Small intestine (tissue), 7 donors: ENCODE measurements around the gene SSH3. TPM values are rescaled to one million over a fixed set of nuclear protein-coding genes. Genes with fewer than 3 reads are reported as not detected.

Experiments
- DNase-seq, 2 donors: peaks; one replicate each; pipeline versions ENCODE4 v3.0.0 to v3.0.0-alpha.2; 2013
- FAIRE-seq: peaks from 2 replicates; lab custom pipeline; 2012; peaks lifted over from hg19 to GRCh38; lab: Jason Lieb, UNC
- H3K27ac ChIP-seq, 3 donors: one replicate each; pipeline ENCODE4 v1.5.1; 2013; ENCODE audit warnings: low read length in 2 of 3, mild to moderate bottlenecking in 2 of 3, control low read depth in 1 of 3, inconsistent platforms in 1 of 3, low read depth in 1 of 3, moderate library complexity in 1 of 3
- H3K27me3 ChIP-seq, 3 donors: one replicate each; pipeline ENCODE4 v1.6.1; 2013; ENCODE audit warnings: low read length in 3 of 3, inconsistent platforms in 1 of 3; ENCODE audit not compliant: control insufficient read depth in 3 of 3, insufficient read depth in 3 of 3
- H3K36me3 ChIP-seq, 3 donors: one replicate each; pipeline ENCODE4 v1.6.1; 2013; ENCODE audit warnings: low read length in 3 of 3, inconsistent platforms in 1 of 3, low read depth in 1 of 3, mild to moderate bottlenecking in 1 of 3, moderate library complexity in 1 of 3; ENCODE audit not compliant: control insufficient read depth in 3 of 3, insufficient read depth in 2 of 3
- H3K4me1 ChIP-seq, 3 donors: one replicate each; pipeline ENCODE4 v1.6.1; 2013; ENCODE audit warnings: low read length in 2 of 3, inconsistent platforms in 1 of 3, low read depth in 1 of 3, mild to moderate bottlenecking in 1 of 3, moderate library complexity in 1 of 3; ENCODE audit not compliant: control insufficient read depth in 3 of 3, insufficient read depth in 2 of 3
- H3K4me3 ChIP-seq, 3 donors: one replicate each; pipeline ENCODE4 v1.5.1; 2013; ENCODE audit warnings: low read length in 3 of 3, control low read depth in 1 of 3, inconsistent platforms in 1 of 3, low read depth in 1 of 3, mild to moderate bottlenecking in 1 of 3, moderate library complexity in 1 of 3
- H3K9me3 ChIP-seq, 2 donors: one replicate each; pipeline ENCODE4 v1.6.1; 2013; ENCODE audit warnings: low read depth in 1 of 2, low read length in 1 of 2; ENCODE audit not compliant: control insufficient read depth in 2 of 2, insufficient read depth in 1 of 2
- WGBS, 3 donors: extraction: QIAGEN DNeasy Blood & Tissue Kit; methylation state at CpG; one replicate each; pipeline ENCODE4 v1.1.7; 2013; 5-methylcytosine and 5-hydroxymethylcytosine counted together
- polyA plus RNA-seq, 4 donors: library from polyadenylated mRNA; stranded (reverse) in 3 of 4; unstranded in 1 of 4; fragments of 200-250 nt in 3 of 4; fragments of 120-200 nt in 1 of 4; gene quantifications; one replicate each; pipeline versions ENCODE4 v1.2.1 to v1.2.3, GENCODE V29; 2013
- donor health status: healthy with polysubstance abuse.
- donor health status: control.
- donor health status: control.
- donor health status: Bipolar disorder and iron deficiency.
- donor health status: healthy.

SSH3 gene
- polyA plus RNA-seq, 4 donors, result 27.5 to 55.2 (median 32.7) TPM

- 90 to 92% (median 92%) methylated on average over 14 of the region's 14 CpGs for WGBS, 3 donors
- Histone ChIP-seq H3K4me3 (no peak overlapping the region), H3K4me1 (peaks cover 0 to 17% (median 2%) of the 10 kb centered on the region in 3 donors), H3K36me3 (peaks cover 5 to 69% (median 11%) of the 10 kb centered on the region in 3 donors), H3K27me3 (no peaks in the 10 kb centered on the region), H3K27ac (no peak overlapping the region), H3K9me3 (no peaks in the 10 kb centered on the region)
- no peak for FAIRE-seq
- no peak for DNase-seq
Observed at GRCh38 chr11:67309661-67310061, 6.3 kb downstream of the SSH3 start.

- Histone ChIP-seq H3K9me3 (no peaks in the 10 kb centered on the region), H3K27me3 (no peaks in the 10 kb centered on the region), H3K4me1 (peaks cover 0 to 16% (median 2%) of the 10 kb centered on the region in 3 donors), H3K36me3 (peaks cover 5 to 67% (median 11%) of the 10 kb centered on the region in 3 donors), H3K27ac (no peak overlapping the region), H3K4me3 (no peak overlapping the region)
- FAIRE-seq (no peak), DNase-seq (no peak)
- 90 to 96% (median 91%) methylated on average over 18 to 19 of the region's 19 CpGs for WGBS, 3 donors
Observed at GRCh38 chr11:67310246-67311050, 7.1 kb downstream of the SSH3 start.

- FAIRE-seq (no peak), DNase-seq (no peak)
- WGBS, 3 donors, result 86 to 88% (median 87%) methylated on average over 16 to 18 of the region's 18 CpGs
- no peaks in the 10 kb centered on the region for H3K27me3 ChIP-seq
- no peaks in the 10 kb centered on the region for H3K9me3 ChIP-seq
- peaks cover 0 to 16% (median 2%) of the 10 kb centered on the region in 3 donors for H3K4me1 ChIP-seq
- H3K36me3 ChIP-seq, result peaks cover 5 to 64% (median 11%) of the 10 kb centered on the region in 3 donors
- no peak overlapping the region for H3K4me3 ChIP-seq
- H3K27ac ChIP-seq, result no peak overlapping the region
Observed at GRCh38 chr11:67311051-67311555, 7.8 kb downstream of the SSH3 start.

- WGBS, 3 donors, result 81 to 90% (median 86%) methylated on average over 14 to 15 of the region's 15 CpGs
- DNase-seq, result peak in 1 of 2 donors; percentile 21
- Histone ChIP-seq H3K36me3 (peaks cover 5 to 58% (median 11%) of the 10 kb centered on the region in 3 donors), H3K9me3 (no peaks in the 10 kb centered on the region), H3K4me1 (peaks cover 0 to 16% (median 2%) of the 10 kb centered on the region in 3 donors), H3K4me3 (no peak overlapping the region), H3K27ac (peak overlapping the region in 1 of 3 donors; percentile 68), H3K27me3 (no peaks in the 10 kb centered on the region)
- FAIRE-seq, result no peak
Observed at GRCh38 chr11:67311556-67312082, 8.3 kb downstream of the SSH3 start.

- H3K27ac ChIP-seq, result peak overlapping the region; percentile 41 to 68 (median 67)
Observed at GRCh38 chr11:67312187-67313021, 9.1 kb downstream of the SSH3 start.

GRCh38 chr11:67313125-67313890, 10.0 kb downstream of the SSH3 start:
- no peak for FAIRE-seq

More at GRCh38 chr11:67312187-67313021, 9.1 kb downstream of the SSH3 start:
- H3K36me3 ChIP-seq, result peaks cover 5 to 51% (median 11%) of the 10 kb centered on the region in 3 donors
- peaks cover 0 to 16% (median 2%) of the 10 kb centered on the region in 3 donors for H3K4me1 ChIP-seq
- DNase-seq (peak; percentile 72 to 81), FAIRE-seq (no peak)
- no peak overlapping the region for H3K4me3 ChIP-seq
- no peaks in the 10 kb centered on the region for H3K9me3 ChIP-seq
- WGBS, 3 donors, result 33 to 62% (median 53%) methylated on average over 22 of the region's 22 CpGs
- no peaks in the 10 kb centered on the region for H3K27me3 ChIP-seq

GRCh38 chr11:67314218-67314617, 10.9 kb downstream of the SSH3 start:
- no peak overlapping the region for H3K4me3 ChIP-seq
- no peaks in the 10 kb centered on the region for H3K9me3 ChIP-seq
- H3K36me3 ChIP-seq, result peaks cover 3 to 32% (median 5%) of the 10 kb centered on the region in 3 donors
- DNase-seq, result no peak
- no peak for FAIRE-seq
- H3K27ac ChIP-seq, result no peak overlapping the region
- 84 to 86% (median 86%) methylated on average over 2 of the region's 2 CpGs for WGBS, 3 donors
- peaks cover 0 to 16% (median 2%) of the 10 kb centered on the region in 3 donors for H3K4me1 ChIP-seq
- no peaks in the 10 kb centered on the region for H3K27me3 ChIP-seq

More at GRCh38 chr11:67313125-67313890, 10.0 kb downstream of the SSH3 start:
- DNase-seq, result no peak
- Histone ChIP-seq H3K4me1 (peaks cover 0 to 16% (median 2%) of the 10 kb centered on the region in 3 donors), H3K27me3 (no peaks in the 10 kb centered on the region), H3K9me3 (no peaks in the 10 kb centered on the region), H3K27ac (peak overlapping the region in 2 of 3 donors; percentile 67 to 68), H3K4me3 (no peak overlapping the region), H3K36me3 (peaks cover 3 to 42% (median 5%) of the 10 kb centered on the region in 3 donors)
- 87 to 89% (median 87%) methylated on average over 11 of the region's 11 CpGs for WGBS, 3 donors
